SK-N-MC (cell line): ENCODE data around the gene BSCL2.

Experiments used
- DNase-seq: peaks from one replicate; pipeline ENCODE4 v3.0.0-alpha.2; 2011; ENCODE audit warnings: low read depth, low spot score
- H3K27ac ChIP-seq: fragments of 200-600 bp; sonication (generic); 2 replicates; pipeline ENCODE4 v1.5.1; 2016; ENCODE audit warnings: mixed run types
- H3K36me3 ChIP-seq: fragments of 200-600 bp; sonication (generic); 2 replicates; pipeline ENCODE4 v1.6.1; 2017; ENCODE audit warnings: antibody characterized with exemption, low read length, mixed read lengths; ENCODE audit not compliant: insufficient read depth
- H3K4me3 ChIP-seq: fragments of 200-600 bp; sonication (generic); 2 replicates; pipeline ENCODE4 v1.5.1; 2016
- H3K9ac ChIP-seq: fragments of 200-600 bp; sonication (generic); 2 replicates; pipeline ENCODE4 v1.8.0; 2017; ENCODE audit warnings: mixed run types, mixed read lengths; ENCODE audit not compliant: insufficient read length
- H3K9me3 ChIP-seq: fragments of 200-600 bp; sonication (generic); 2 replicates; pipeline ENCODE4 v1.6.1; 2017; ENCODE audit warnings: low read depth, mild to moderate bottlenecking, antibody characterized with exemption, low read length, moderate library complexity, mixed read lengths
- EZH2 ChIP-seq: fragments of 200-600 bp; sonication (generic); IDR thresholded peaks from one replicate; pipeline ENCODE4 v1.6.1; 2017; ENCODE audit warnings: antibody characterized with exemption
- FOXP2 ChIP-seq: optimal IDR thresholded peaks from 2 replicates; pipeline ENCODE3; 2011; ENCODE audit warnings: mild to moderate bottlenecking, moderate library complexity; ENCODE audit not compliant: insufficient read depth; ENCODE audit errors: extremely low read length, control extremely low read depth
- POLR2AphosphoS5 ChIP-seq: IDR thresholded peaks from 2 replicates; pipeline ENCODE4 v1.6.1; 2012; ENCODE audit warnings: mild to moderate bottlenecking, low read depth, low read length, borderline replicate concordance

The BSCL2 gene

DNA sequence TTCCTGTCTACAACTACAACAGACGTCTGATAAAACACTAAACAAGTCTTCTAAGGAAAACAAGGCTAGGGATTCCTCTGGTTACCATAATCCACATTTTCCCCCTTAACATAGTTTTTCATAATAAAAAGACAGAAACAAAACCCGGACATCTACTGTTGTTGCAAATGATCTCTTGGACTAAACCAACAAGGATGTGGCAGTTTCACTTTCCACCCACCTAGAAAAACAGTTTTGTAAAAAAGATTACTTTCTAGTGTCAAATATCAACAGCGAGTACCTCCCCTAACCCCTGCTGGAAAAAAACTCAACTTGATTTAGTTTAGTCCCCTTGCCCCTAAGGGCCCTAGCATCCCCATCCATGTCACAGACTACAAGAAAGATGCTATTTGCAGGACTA lies 5.6 kb upstream of the BSCL2 start:
- Histone ChIP-seq H3K36me3 (peaks cover 82% of the 10 kb centered on the region), H3K27ac (peak overlapping the region; percentile 70; the same call in 1 of the 2 replicates)
- no peak for TF ChIP-seq EZH2
- no peak for TF ChIP-seq FOXP2
- no peak for TF ChIP-seq POLR2AphosphoS5

DNA sequence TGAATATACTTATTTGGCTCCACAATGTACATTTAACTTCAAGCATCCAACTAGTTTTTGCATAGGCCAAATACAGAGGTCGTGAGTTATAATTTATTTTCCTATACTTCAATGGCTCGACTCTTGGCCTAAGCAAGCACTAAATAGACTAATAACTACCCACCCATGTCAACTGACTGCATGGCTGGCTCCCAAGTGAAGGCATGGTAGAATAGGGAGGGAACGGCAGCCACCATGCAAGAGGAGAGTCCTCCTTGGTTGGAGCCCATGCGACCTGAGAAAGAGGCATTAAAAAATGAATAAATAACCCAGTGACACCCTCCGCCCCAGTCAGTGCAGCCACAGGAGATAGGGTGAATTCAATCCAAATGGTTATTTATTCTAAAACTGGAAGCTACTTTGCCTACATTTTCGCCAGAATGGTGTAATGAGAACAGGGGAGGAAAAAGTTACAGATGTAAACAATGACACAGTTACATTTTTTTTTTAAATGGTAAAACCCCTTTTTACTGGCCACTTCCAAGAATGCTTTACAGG lies 5.1 kb upstream of the BSCL2 start:
- Histone ChIP-seq H3K27ac (peak overlapping the region; percentile 70; the same call in 1 of the 2 replicates), H3K9ac (no peak overlapping the region), H3K4me3 (no peak overlapping the region), H3K36me3 (peaks cover 81% of the 10 kb centered on the region), H3K9me3 (no peaks in the 10 kb centered on the region)
- TF ChIP-seq FOXP2 (no peak), POLR2AphosphoS5 (no peak), EZH2 (no peak)
- no peak for DNase-seq

More for the DNA sequence above, 5.6 kb upstream of the BSCL2 start:
- H3K9me3 ChIP-seq: no peaks in the 10 kb centered on the region
- no peak overlapping the region for H3K4me3 ChIP-seq
- no peak for DNase-seq
- H3K9ac ChIP-seq: no peak overlapping the region

DNA sequence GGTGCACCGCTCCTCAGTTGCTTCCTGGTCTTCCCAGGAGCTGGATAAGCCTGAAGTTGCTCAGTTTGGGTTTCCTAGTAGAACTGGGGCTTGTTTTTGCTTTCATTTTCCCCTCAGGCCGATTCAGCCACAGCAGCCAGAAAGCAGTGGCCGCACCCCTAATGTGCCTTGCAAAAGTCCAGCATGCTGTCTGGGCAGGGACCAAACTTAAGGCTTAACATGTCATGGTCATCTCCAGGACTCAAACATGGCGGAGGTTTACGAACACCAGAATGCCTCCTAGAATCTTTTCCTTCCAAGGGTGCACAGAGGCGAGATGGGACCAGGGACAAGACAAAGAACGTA lies 2.7 kb upstream of the BSCL2 start:
- peak overlapping the region; percentile 92 for H3K27ac ChIP-seq
- no peaks in the 10 kb centered on the region for H3K9me3 ChIP-seq
- DNase-seq: no peak
- peaks cover 61% of the 10 kb centered on the region for H3K36me3 ChIP-seq
- TF ChIP-seq EZH2: no peak
- H3K4me3 ChIP-seq: peak overlapping the region; percentile 59
- peak overlapping the region; percentile 61 for H3K9ac ChIP-seq

DNA sequence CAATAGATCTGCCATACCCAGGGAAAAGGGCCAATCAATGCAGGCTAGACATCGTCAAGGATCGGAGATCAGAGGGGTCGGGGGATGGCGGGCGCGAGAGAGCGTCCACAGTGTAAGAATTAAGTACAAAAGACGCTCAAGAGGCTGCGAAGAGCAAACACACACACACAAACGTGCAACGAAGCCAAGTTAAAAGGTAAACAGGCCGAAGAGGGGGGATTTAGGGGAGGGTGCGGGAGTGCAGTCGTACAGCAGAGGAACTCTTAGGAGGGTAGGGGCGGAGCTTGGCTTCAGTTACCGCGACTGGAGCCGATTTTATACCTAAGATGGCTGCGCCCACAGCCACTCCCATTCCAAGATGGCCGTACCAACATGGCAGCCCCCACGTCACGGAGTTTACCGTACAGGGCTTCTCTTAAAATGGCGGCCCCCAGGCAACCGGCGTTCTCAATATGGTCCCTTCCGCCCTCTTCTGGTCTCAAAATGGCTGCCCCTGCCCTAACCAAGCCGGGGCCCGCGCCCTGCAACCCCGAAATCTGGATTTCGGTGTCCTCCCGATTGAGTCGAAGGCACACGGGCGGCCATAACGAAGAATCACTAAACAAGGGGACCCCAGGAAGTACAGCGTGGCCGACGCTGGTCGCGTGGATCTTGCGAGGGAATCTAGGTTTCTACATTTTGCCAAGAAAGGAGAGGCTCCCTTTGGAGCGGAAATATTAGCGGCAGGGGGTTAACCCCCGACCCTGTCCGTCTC lies 2.2 kb upstream of the BSCL2 start:
- DNase-seq: peak; percentile 78
- Histone ChIP-seq H3K4me3 (peak overlapping the region; percentile 67), H3K27ac (peak overlapping the region; percentile 92), H3K36me3 (peaks cover 61% of the 10 kb centered on the region), H3K9ac (peak overlapping the region; percentile 61), H3K9me3 (no peaks in the 10 kb centered on the region)
- TF ChIP-seq FOXP2 (no peak), POLR2AphosphoS5 (peak; percentile 69)

DNA sequence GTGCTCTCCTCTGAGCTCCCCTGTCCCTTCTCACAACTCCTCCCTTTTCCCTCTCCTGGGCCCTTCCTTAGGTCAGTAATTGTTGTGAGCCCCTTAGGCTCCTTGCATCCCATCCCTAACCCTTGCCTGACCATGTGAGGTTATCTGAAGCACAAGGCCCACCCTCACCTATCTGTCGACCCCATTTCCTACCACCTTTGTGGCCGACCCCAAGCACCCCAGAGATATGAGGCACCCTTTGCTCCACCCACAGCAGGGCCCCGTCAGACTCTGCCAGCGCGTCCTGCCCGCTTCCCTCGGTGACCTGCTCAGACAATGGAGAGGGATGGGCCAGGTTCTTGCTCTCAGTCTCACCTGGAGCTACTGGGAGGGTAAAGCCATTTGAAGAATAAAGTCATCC lies 1.6 kb upstream of the BSCL2 start:
- Histone ChIP-seq H3K36me3 (peaks cover 56% of the 10 kb centered on the region), H3K27ac (peak overlapping the region; percentile 71), H3K4me3 (peak overlapping the region; percentile 67), H3K9ac (peak overlapping the region; percentile 37), H3K9me3 (no peaks in the 10 kb centered on the region)
- TF ChIP-seq EZH2 (no peak), POLR2AphosphoS5 (no peak), FOXP2 (no peak)
- no peak for DNase-seq

DNA sequence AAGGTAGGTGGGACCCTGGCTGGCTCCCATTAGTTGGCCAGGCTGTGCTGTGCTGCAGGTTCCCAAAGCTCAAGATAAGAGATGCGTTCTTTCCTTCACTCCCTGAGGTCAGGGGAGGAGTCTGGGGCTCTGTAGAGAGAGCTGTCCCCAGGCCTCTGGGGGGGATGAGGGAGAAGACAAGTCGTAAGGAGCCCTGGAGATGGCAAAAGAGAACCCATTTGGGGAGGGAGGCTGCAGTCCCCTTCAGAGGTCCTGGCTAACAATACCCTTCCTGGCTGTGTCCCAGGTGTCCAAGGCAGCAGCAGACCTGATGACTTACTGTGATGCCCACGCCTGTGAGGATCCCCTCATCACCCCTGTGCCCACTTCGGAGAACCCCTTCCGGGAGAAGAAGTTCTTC lies 1.2 kb upstream of the BSCL2 start:
- no peak for DNase-seq
- no peaks in the 10 kb centered on the region for H3K9me3 ChIP-seq
- H3K4me3 ChIP-seq: no peak overlapping the region
- peaks cover 52% of the 10 kb centered on the region for H3K36me3 ChIP-seq
- TF ChIP-seq EZH2 (no peak), POLR2AphosphoS5 (no peak), FOXP2 (no peak)
- H3K9ac ChIP-seq: peak overlapping the region; percentile 37
- H3K27ac ChIP-seq: peak overlapping the region; percentile 71; the same call in 1 of the 2 replicates

DNA sequence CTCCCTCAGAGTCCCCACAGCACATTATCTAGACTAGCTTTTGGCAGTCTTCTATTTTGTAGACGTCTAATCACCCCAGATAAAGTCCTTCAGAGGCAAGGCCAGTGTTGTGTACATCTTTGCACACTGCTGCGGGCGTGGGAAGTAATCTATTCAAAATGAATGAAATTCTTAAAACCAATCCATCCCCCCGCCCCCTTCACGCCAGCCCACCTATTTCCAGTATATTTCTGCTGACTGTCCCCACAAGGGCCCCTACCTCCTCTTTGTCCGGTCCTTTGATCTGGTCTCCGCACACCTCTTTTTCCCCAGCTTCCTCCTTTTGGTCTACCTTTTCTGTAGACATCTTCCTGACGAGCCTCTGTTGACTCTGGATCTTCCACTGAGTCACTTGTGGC lies 375 bp downstream of the BSCL2 start:
- Histone ChIP-seq H3K9ac (peak overlapping the region; percentile 47), H3K27ac (peak overlapping the region; percentile 64), H3K9me3 (no peaks in the 10 kb centered on the region), H3K4me3 (peak overlapping the region; percentile 79), H3K36me3 (peaks cover 43% of the 10 kb centered on the region)
- no peak for DNase-seq
- TF ChIP-seq FOXP2 (no peak), EZH2 (no peak), POLR2AphosphoS5 (no peak)

DNA sequence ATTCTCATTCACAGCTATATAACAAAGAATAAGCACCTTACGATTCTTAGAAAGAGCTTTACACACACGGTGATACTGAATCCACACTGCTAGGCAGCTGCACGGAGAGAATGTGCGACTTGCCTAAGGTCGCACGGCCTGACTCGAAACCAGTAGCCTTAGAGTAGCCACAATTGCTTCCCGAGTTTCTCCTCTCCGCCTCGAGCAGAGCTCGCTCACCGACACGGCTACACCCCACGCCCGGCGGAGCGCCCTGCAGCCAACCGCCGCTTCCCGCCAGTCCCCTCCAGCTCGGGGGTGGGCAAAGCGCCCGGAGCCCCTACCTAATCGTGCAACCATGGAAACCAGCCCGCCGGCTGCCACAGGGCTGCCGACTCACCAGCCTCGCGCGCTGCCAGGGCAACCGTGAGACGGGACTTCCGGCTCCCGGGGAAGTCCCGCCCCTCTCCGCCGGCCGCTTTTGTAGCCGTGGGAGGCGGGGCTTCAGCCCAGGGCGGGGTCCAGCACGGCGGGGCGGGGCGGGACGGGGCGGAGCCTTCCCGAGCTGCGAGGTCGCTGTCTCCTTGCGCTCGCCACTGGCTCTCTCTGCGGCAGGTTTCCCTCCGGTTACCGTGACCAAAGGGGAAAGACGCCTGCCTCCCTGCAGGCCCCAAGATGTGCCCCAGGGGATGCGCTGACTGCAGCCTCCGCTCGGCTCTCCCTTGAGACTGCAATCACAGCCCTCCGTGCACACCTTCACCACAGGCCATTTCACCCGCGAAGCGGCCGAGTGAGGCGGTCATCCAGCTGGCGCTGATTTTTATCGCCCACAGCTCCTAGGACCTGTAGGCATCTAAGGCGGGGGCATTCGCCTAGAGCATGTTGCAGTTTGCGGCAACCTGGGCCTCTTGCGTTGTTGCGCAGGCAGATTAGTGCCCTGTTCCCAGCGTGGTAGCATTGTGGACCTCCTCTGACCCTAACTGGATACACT lies 1.1 kb downstream of the BSCL2 start:
- H3K9me3 ChIP-seq: no peaks in the 10 kb centered on the region
- peak overlapping the region; percentile 67 for H3K9ac ChIP-seq
- no peak for DNase-seq
- H3K36me3 ChIP-seq: peaks cover 45% of the 10 kb centered on the region
- peak overlapping the region; percentile 64 for H3K27ac ChIP-seq
- TF ChIP-seq EZH2 (no peak), POLR2AphosphoS5 (peak; percentile 95)
- H3K4me3 ChIP-seq: peak overlapping the region; percentile 79
